ENCODE results near the gene PTCSC3. TPM values are rescaled to one million over a fixed set of nuclear protein-coding genes. Genes with fewer than 3 reads are reported as not detected.

PTCSC3 gene
- total and polyA plus RNA-seq, 2 of the 13 experiments (the other 11 are each of a cell fraction or from before 2014, with no cell fraction given), result not detected

- no peaks in the 10 kb centered on the region for H3K36me3 ChIP-seq (replicated peaks in 1 of 2; ENCODE audit: control insufficient read depth in 1 of 2, insufficient read depth in 2 of 2, low read length in 2 of 2)
- no peaks in the 10 kb centered on the region for H4K20me1 ChIP-seq (ENCODE audit: insufficient read depth, low read length)
- TF ChIP-seq BCL3 (CRISPR knock-in tag; IDR thresholded peaks at IDR 0.05) (no peak), ZNF12 (CRISPR knock-in tag; IDR thresholded peaks at IDR 0.05) (no peak), TCF12 (IDR thresholded peaks at IDR 0.05) (peak; percentile 44; the same call in 1 of the 2 replicates), TCF12 (CRISPR knock-in tag; IDR thresholded peaks at IDR 0.05) (no peak)
- ATAC-seq, result no peak
- no peak for DNase-seq (ENCODE audit: low spot score)
- no peaks in the 10 kb centered on the region for H3K79me2 ChIP-seq (ENCODE audit: insufficient read depth, low read length)
- CTCF ChIA-PET (ENCODE audit: low intra/inter-chr PET ratio, low total read pairs), result no interaction called here
- no peaks in the 10 kb centered on the region for H3K4me1 ChIP-seq (ENCODE audit: insufficient read depth, low read length)
- no peaks in the 10 kb centered on the region for H3K9me3 ChIP-seq (ENCODE audit: low read length)
- intact Hi-C loops (cut with micrococcal nuclease; ENCODE audit: unreplicated experiment) (no loop called here), in situ Hi-C loops (cut with HindIII; ENCODE audit: extremely low pct_ligation_motif_present, low pct_unique_long_range_greater_than_20kb) (no loop called here)
- POLR2A ChIA-PET, result no interaction called here
- H3K4me3 ChIP-seq (replicated peaks in 1 of 3; ENCODE audit: insufficient read depth in 1 of 3, low read depth in 2 of 3, low read length in 3 of 3), result no peak overlapping the region
- H3K4me2 ChIP-seq (ENCODE audit: low read depth, low read length), result no peak overlapping the region
- no TSS peak for BruUV-seq (replicated peaks)
- H2AFZ ChIP-seq (ENCODE audit: low read length), result no peak overlapping the region
- H3K27ac ChIP-seq (ENCODE audit: extremely low read length, insufficient read depth, low read length), result no peak overlapping the region
- peaks cover 2 to 60% of the 10 kb centered on the region in 2 experiments for H3K27me3 ChIP-seq (ENCODE audit: control insufficient read depth in 1 of 2, insufficient read depth in 2 of 2, low read length in 2 of 2)
- 5% methylated on average over 3 of the region's 3 CpGs for WGBS (ENCODE audit: low lambda C conversion rate)
- FAIRE-seq, result no peak
- no peak overlapping the region for H3K9ac ChIP-seq (ENCODE audit: insufficient read depth, low read depth, low read length)
These were observed 38.7 kb upstream of the PTCSC3 start for GRCh38 chr14:36215217-36215598.

DNA sequence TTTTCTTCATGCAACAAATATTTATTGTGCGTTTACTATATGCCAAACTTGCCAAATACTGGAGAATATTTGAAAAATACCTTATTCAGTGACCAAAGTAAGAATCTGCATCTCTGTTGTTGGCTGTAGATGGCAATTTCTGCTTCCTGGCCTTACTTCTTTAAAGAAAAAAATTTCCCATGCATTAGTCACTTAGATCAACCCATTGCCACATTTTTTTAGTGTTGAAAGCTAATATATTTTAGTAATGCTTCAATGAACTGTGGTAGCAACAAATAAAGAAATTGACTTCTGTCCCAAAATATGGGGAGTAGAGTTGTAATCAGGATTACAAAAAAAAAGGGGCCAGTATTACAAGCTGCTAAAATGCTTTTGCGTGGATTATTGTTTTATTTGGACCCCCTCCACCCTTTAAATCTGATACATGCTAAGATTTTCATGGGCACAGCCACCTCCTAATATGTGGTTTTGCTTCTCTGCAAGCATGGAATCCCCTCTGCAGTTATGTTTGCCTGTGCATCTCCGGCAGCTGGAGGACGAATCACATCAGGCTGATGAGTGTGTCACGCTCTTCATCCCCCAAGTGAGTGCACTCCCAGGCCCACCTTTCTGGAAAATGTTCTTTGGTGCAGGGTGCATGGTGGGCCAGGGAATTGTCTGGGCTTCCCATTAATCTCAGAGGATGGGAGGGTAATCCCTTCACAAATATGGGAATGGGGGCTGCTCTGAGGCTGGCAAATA lies 38.1 kb upstream of the PTCSC3 start:
- ChIA-PET POLR2A (no interaction called here), CTCF (ENCODE audit: low intra/inter-chr PET ratio, low total read pairs) (no interaction called here)
- H3K79me2 ChIP-seq (ENCODE audit: insufficient read depth, low read length), result no peaks in the 10 kb centered on the region
- no peaks in the 10 kb centered on the region for H4K20me1 ChIP-seq (ENCODE audit: insufficient read depth, low read length)
- peaks cover 3 to 64% of the 10 kb centered on the region in 2 experiments for H3K27me3 ChIP-seq (ENCODE audit: control insufficient read depth in 1 of 2, insufficient read depth in 2 of 2, low read length in 2 of 2)
- DNase-seq (ENCODE audit: low spot score) (no peak), ATAC-seq (no peak), FAIRE-seq (no peak)
- no peak overlapping the region for H3K4me3 ChIP-seq (replicated peaks in 1 of 3; ENCODE audit: insufficient read depth in 1 of 3, low read depth in 2 of 3, low read length in 3 of 3)
- no TSS peak for BruUV-seq (replicated peaks)
- no peak overlapping the region for H3K4me2 ChIP-seq (ENCODE audit: low read depth, low read length)
- intact Hi-C loops (cut with micrococcal nuclease; ENCODE audit: unreplicated experiment) (no loop called here), in situ Hi-C loops (cut with HindIII; ENCODE audit: extremely low pct_ligation_motif_present, low pct_unique_long_range_greater_than_20kb) (no loop called here)
- no peak overlapping the region for H3K27ac ChIP-seq (ENCODE audit: extremely low read length, insufficient read depth, low read length)
- no peaks in the 10 kb centered on the region for H3K36me3 ChIP-seq (replicated peaks in 1 of 2; ENCODE audit: control insufficient read depth in 1 of 2, insufficient read depth in 2 of 2, low read length in 2 of 2)
- no peak overlapping the region for H2AFZ ChIP-seq (ENCODE audit: low read length)
- no peak overlapping the region for H3K9ac ChIP-seq (ENCODE audit: insufficient read depth, low read depth, low read length)
- 2% methylated on average over 5 of the region's 5 CpGs for WGBS (ENCODE audit: low lambda C conversion rate)
- H3K4me1 ChIP-seq (ENCODE audit: insufficient read depth, low read length), result no peaks in the 10 kb centered on the region
- H3K9me3 ChIP-seq (ENCODE audit: low read length), result no peaks in the 10 kb centered on the region
- TF ChIP-seq SIX4 (CRISPR knock-in tag; IDR thresholded peaks at IDR 0.05), result no peak
- TF ChIP-seq, protein P1, sequence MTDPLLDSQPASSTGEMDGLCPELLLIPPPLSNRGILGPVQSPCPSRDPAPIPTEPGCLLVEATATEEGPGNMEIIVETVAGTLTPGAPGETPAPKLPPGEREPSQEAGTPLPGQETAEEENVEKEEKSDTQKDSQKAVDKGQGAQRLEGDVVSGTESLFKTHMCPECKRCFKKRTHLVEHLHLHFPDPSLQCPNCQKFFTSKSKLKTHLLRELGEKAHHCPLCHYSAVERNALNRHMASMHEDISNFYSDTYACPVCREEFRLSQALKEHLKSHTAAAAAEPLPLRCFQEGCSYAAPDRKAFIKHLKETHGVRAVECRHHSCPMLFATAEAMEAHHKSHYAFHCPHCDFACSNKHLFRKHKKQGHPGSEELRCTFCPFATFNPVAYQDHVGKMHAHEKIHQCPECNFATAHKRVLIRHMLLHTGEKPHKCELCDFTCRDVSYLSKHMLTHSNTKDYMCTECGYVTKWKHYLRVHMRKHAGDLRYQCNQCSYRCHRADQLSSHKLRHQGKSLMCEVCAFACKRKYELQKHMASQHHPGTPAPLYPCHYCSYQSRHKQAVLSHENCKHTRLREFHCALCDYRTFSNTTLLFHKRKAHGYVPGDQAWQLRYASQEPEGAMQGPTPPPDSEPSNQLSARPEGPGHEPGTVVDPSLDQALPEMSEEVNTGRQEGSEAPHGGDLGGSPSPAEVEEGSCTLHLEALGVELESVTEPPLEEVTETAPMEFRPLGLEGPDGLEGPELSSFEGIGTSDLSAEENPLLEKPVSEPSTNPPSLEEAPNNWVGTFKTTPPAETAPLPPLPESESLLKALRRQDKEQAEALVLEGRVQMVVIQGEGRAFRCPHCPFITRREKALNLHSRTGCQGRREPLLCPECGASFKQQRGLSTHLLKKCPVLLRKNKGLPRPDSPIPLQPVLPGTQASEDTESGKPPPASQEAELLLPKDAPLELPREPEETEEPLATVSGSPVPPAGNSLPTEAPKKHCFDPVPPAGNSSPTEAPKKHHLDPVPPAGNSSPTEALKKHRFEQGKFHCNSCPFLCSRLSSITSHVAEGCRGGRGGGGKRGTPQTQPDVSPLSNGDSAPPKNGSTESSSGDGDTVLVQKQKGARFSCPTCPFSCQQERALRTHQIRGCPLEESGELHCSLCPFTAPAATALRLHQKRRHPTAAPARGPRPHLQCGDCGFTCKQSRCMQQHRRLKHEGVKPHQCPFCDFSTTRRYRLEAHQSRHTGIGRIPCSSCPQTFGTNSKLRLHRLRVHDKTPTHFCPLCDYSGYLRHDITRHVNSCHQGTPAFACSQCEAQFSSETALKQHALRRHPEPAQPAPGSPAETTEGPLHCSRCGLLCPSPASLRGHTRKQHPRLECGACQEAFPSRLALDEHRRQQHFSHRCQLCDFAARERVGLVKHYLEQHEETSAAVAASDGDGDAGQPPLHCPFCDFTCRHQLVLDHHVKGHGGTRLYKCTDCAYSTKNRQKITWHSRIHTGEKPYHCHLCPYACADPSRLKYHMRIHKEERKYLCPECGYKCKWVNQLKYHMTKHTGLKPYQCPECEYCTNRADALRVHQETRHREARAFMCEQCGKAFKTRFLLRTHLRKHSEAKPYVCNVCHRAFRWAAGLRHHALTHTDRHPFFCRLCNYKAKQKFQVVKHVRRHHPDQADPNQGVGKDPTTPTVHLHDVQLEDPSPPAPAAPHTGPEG (CRISPR knock-in tag; IDR thresholded peaks at IDR 0.05), result no peak
- TF ChIP-seq ZNF644 (CRISPR knock-in tag; IDR thresholded peaks at IDR 0.05; ENCODE audit: low read depth), result no peak
- no peak for TF ChIP-seq ZNF512 (CRISPR knock-in tag; IDR thresholded peaks at IDR 0.05)
- TF ChIP-seq ZNF879 (CRISPR knock-in tag; IDR thresholded peaks at IDR 0.05), result no peak
- TF ChIP-seq SALL2 (CRISPR knock-in tag; IDR thresholded peaks at IDR 0.05), result no peak

All from HepG2 (cell line).